WTC11 (cell line): Measurements from ENCODE around the gene OSTM1. TPM values are rescaled to one million over a fixed set of nuclear protein-coding genes. Genes with fewer than 3 reads are reported as not detected.
"Not testable (repeated sequence)": the region's sequence is repeated elsewhere in the genome, so short reads cannot be mapped to it uniquely, and the experiment has no call there.

Experiments used
- ATAC-seq: fragments of 200-7000 bp; cut with Tn5 transposase; 2 replicates; pipeline ENCODE4 v1.10.0; 2021; ENCODE audit warnings: mild to moderate bottlenecking, moderate library complexity
- CTCF ChIA-PET: fragments of 300-600 bp; sonication (Branson Sonifier 250); formaldehyde crosslinking; loops from one replicate; lab custom pipeline; 2021; ENCODE audit warnings: antibody characterized with exemption; lab: Charles Lee
- POLR2A ChIA-PET: fragments of 350-600 bp; sonication (Branson Sonifier 250); formaldehyde crosslinking; loops from one replicate; lab custom pipeline; 2021; ENCODE audit warnings: antibody characterized with exemption; lab: Charles Lee
- DNase-seq: peaks from one replicate; pipeline ENCODE4 v3.0.0; 2021; ENCODE audit warnings: low spot score
- H3K27ac Mint-ChIP-seq: 2 replicates; pipeline ENCODE4 v1.8.0; 2021; ENCODE audit warnings: mixed read lengths
- H3K27me3 Mint-ChIP-seq: 2 replicates; pipeline ENCODE4 v1.8.0; 2021; ENCODE audit warnings: low read depth, mild to moderate bottlenecking, moderate library complexity, mixed read lengths
- H3K36me3 Mint-ChIP-seq: 2 replicates; pipeline ENCODE4 v1.8.0; 2021; ENCODE audit warnings: mixed read lengths
- H3K4me1 Mint-ChIP-seq: 2 replicates; pipeline ENCODE4 v1.8.0; 2022; ENCODE audit warnings: mixed read lengths
- H3K4me3 Mint-ChIP-seq: 2 replicates; pipeline ENCODE4 v1.8.0; 2021; ENCODE audit warnings: mild to moderate bottlenecking, moderate library complexity, mixed read lengths
- H3K9me3 Mint-ChIP-seq: 2 replicates; pipeline ENCODE4 v1.8.0; 2021; ENCODE audit warnings: mixed read lengths
- CBFB ChIP-seq: sonication (generic); formaldehyde crosslinking; IDR thresholded peaks from 2 replicates; pipeline ENCODE4 v1.8.1; 2022; ENCODE audit warnings: mild to moderate bottlenecking, low read depth, missing genetic modification reagents
- CREB1 ChIP-seq: sonication (generic); formaldehyde crosslinking; IDR thresholded peaks from 2 replicates; pipeline ENCODE4 v1.8.0; 2023; ENCODE audit warnings: mild to moderate bottlenecking, missing genetic modification reagents
- ELF4 ChIP-seq: sonication (generic); formaldehyde crosslinking; IDR thresholded peaks from 2 replicates; pipeline ENCODE4 v1.8.1; 2022; ENCODE audit warnings: low read depth, mild to moderate bottlenecking, moderate library complexity, missing genetic modification reagents
- EMX1 ChIP-seq: fragments of 250-450 bp; sonication (Bioruptor Pico); IDR thresholded peaks from 2 replicates; pipeline ENCODE4 v1.8.0; 2021; ENCODE audit warnings: mild to moderate bottlenecking
- FOXP1 ChIP-seq: sonication (generic); formaldehyde crosslinking; IDR thresholded peaks from 2 replicates; pipeline ENCODE4 v1.8.0; 2022; ENCODE audit warnings: missing genetic modification reagents, mild to moderate bottlenecking, moderate library complexity, borderline replicate concordance
- GRHL2 ChIP-seq: fragments of 250-450 bp; sonication (Bioruptor Pico); IDR thresholded peaks from 2 replicates; pipeline ENCODE4 v1.8.0; 2022; ENCODE audit warnings: mild to moderate bottlenecking, moderate library complexity; ENCODE audit not compliant: insufficient replicate concordance, severe bottlenecking
- JUN ChIP-seq: sonication (generic); formaldehyde crosslinking; IDR thresholded peaks from 2 replicates; pipeline ENCODE4 v1.8.0; 2023; ENCODE audit warnings: mild to moderate bottlenecking, missing genetic modification reagents
- NFATC4 ChIP-seq: fragments of 250-450 bp; sonication (Bioruptor Pico); IDR thresholded peaks from 2 replicates; pipeline ENCODE4 v1.9.0; 2021; ENCODE audit warnings: mild to moderate bottlenecking
- SP1 ChIP-seq: sonication (generic); formaldehyde crosslinking; conservative IDR thresholded peaks from 2 replicates; pipeline ENCODE4 v1.8.1; 2022; ENCODE audit warnings: missing genetic modification reagents
- TEAD4 ChIP-seq: sonication (generic); formaldehyde crosslinking; IDR thresholded peaks from 2 replicates; pipeline ENCODE4 v1.8.0; 2022; ENCODE audit warnings: mild to moderate bottlenecking, missing genetic modification reagents
- TP53 ChIP-seq: sonication (generic); formaldehyde crosslinking; IDR thresholded peaks from 2 replicates; pipeline ENCODE4 v1.8.1; 2023; ENCODE audit warnings: mild to moderate bottlenecking, missing genetic modification reagents
- total RNA-seq: library from RNA; stranded (reverse); gene quantifications from 3 replicates; pipeline ENCODE4 v1.2.3, GENCODE V29; 2021
- TF ChIP-seq, protein P1 (sequence below): fragments of 250-450 bp; sonication (Bioruptor Pico); IDR thresholded peaks from 2 replicates; pipeline ENCODE4 v1.9.0; 2021; ENCODE audit warnings: mild to moderate bottlenecking, borderline replicate concordance
- TF ChIP-seq, protein P2 (sequence below): fragments of 250-450 bp; sonication (Bioruptor Pico); IDR thresholded peaks from 2 replicates; pipeline ENCODE4 v1.9.0; 2021; ENCODE audit warnings: mild to moderate bottlenecking
- TF ChIP-seq, protein P3 (sequence below): sonication (generic); formaldehyde crosslinking; IDR thresholded peaks from 2 replicates; pipeline ENCODE4 v1.8.0; 2023; ENCODE audit warnings: missing genetic modification reagents
- TF ChIP-seq, protein P4 (sequence below): sonication (generic); formaldehyde crosslinking; IDR thresholded peaks from 2 replicates; pipeline ENCODE4 v1.8.1; 2022; ENCODE audit warnings: low read depth, mild to moderate bottlenecking, moderate library complexity, missing genetic modification reagents, borderline replicate concordance
- TF ChIP-seq, protein P5 (sequence below): sonication (generic); formaldehyde crosslinking; IDR thresholded peaks from 2 replicates; pipeline ENCODE4 v1.8.1; 2023; ENCODE audit warnings: mild to moderate bottlenecking, missing genetic modification reagents, moderate library complexity

Gene OSTM1
- total RNA-seq, 1 experiment from 2014 or later: 34.1 TPM

DNA sequence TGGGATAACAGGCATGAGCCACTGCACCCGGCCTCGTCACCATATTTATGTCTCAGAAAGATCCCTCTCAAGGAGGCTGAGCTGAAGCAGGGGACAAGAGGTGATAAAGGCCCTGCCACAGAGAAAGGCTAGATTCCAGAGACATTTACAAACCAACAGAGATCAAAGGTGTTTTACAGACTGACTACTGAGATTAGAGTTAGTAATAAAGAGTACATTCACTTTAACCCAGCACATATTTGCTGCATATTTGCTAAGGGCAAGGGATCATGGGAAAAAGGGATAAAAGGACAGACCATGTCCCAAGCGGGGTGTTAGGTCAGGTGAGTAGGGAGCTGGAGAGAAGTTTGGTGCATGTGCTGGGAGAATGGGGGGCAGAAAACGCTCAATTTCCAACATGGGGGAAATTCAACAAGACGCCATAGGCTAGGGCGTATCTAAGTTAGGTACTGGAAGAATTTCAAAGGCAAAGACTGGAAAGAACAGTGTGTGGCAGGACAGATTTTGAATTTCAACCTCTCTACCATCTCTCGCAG, 72.8 kb downstream of the OSTM1 start:
- Mint-ChIP-seq H3K27me3 (no peaks in the 10 kb centered on the region; the same call in none of the 2 replicates), H3K4me1 (peaks cover 29% of the 10 kb centered on the region), H3K36me3 (no peaks in the 10 kb centered on the region), H3K27ac (no peak overlapping the region), H3K4me3 (no peak overlapping the region), H3K9me3 (peaks cover 10% of the 10 kb centered on the region)
- ATAC-seq (no peak), DNase-seq (no peak)
- POLR2A ChIA-PET: no interaction called here
- CTCF ChIA-PET: interaction anchor here (0.9 kb wide), 1 partner anchor 48 kb away, joined by 3 read pairs; no protein-coding TSS in a partner anchor
- TF ChIP-seq EMX1 (CRISPR knock-in tag) (no peak), ELF4 (CRISPR knock-in tag) (no peak), NFATC4 (CRISPR knock-in tag) (no peak), TEAD4 (CRISPR knock-in tag) (no peak), CREB1 (CRISPR knock-in tag) (no peak), JUN (CRISPR knock-in tag) (no peak), SP1 (CRISPR knock-in tag) (no peak), CBFB (CRISPR knock-in tag) (no peak), GRHL2 (CRISPR knock-in tag) (no peak), FOXP1 (no peak), TP53 (CRISPR knock-in tag) (no peak)
- TF ChIP-seq, protein P1, sequence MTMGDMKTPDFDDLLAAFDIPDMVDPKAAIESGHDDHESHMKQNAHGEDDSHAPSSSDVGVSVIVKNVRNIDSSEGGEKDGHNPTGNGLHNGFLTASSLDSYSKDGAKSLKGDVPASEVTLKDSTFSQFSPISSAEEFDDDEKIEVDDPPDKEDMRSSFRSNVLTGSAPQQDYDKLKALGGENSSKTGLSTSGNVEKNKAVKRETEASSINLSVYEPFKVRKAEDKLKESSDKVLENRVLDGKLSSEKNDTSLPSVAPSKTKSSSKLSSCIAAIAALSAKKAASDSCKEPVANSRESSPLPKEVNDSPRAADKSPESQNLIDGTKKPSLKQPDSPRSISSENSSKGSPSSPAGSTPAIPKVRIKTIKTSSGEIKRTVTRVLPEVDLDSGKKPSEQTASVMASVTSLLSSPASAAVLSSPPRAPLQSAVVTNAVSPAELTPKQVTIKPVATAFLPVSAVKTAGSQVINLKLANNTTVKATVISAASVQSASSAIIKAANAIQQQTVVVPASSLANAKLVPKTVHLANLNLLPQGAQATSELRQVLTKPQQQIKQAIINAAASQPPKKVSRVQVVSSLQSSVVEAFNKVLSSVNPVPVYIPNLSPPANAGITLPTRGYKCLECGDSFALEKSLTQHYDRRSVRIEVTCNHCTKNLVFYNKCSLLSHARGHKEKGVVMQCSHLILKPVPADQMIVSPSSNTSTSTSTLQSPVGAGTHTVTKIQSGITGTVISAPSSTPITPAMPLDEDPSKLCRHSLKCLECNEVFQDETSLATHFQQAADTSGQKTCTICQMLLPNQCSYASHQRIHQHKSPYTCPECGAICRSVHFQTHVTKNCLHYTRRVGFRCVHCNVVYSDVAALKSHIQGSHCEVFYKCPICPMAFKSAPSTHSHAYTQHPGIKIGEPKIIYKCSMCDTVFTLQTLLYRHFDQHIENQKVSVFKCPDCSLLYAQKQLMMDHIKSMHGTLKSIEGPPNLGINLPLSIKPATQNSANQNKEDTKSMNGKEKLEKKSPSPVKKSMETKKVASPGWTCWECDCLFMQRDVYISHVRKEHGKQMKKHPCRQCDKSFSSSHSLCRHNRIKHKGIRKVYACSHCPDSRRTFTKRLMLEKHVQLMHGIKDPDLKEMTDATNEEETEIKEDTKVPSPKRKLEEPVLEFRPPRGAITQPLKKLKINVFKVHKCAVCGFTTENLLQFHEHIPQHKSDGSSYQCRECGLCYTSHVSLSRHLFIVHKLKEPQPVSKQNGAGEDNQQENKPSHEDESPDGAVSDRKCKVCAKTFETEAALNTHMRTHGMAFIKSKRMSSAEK (CRISPR knock-in tag): no peak
- TF ChIP-seq, protein P2, sequence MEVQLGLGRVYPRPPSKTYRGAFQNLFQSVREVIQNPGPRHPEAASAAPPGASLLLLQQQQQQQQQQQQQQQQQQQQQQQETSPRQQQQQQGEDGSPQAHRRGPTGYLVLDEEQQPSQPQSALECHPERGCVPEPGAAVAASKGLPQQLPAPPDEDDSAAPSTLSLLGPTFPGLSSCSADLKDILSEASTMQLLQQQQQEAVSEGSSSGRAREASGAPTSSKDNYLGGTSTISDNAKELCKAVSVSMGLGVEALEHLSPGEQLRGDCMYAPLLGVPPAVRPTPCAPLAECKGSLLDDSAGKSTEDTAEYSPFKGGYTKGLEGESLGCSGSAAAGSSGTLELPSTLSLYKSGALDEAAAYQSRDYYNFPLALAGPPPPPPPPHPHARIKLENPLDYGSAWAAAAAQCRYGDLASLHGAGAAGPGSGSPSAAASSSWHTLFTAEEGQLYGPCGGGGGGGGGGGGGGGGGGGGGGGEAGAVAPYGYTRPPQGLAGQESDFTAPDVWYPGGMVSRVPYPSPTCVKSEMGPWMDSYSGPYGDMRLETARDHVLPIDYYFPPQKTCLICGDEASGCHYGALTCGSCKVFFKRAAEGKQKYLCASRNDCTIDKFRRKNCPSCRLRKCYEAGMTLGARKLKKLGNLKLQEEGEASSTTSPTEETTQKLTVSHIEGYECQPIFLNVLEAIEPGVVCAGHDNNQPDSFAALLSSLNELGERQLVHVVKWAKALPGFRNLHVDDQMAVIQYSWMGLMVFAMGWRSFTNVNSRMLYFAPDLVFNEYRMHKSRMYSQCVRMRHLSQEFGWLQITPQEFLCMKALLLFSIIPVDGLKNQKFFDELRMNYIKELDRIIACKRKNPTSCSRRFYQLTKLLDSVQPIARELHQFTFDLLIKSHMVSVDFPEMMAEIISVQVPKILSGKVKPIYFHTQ (CRISPR knock-in tag): no peak
- TF ChIP-seq, protein P3, sequence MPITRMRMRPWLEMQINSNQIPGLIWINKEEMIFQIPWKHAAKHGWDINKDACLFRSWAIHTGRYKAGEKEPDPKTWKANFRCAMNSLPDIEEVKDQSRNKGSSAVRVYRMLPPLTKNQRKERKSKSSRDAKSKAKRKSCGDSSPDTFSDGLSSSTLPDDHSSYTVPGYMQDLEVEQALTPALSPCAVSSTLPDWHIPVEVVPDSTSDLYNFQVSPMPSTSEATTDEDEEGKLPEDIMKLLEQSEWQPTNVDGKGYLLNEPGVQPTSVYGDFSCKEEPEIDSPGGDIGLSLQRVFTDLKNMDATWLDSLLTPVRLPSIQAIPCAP (CRISPR knock-in tag): no peak
- TF ChIP-seq, protein P4, sequence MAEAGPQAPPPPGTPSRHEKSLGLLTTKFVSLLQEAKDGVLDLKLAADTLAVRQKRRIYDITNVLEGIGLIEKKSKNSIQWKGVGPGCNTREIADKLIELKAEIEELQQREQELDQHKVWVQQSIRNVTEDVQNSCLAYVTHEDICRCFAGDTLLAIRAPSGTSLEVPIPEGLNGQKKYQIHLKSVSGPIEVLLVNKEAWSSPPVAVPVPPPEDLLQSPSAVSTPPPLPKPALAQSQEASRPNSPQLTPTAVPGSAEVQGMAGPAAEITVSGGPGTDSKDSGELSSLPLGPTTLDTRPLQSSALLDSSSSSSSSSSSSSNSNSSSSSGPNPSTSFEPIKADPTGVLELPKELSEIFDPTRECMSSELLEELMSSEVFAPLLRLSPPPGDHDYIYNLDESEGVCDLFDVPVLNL: no peak
- TF ChIP-seq, protein P5, sequence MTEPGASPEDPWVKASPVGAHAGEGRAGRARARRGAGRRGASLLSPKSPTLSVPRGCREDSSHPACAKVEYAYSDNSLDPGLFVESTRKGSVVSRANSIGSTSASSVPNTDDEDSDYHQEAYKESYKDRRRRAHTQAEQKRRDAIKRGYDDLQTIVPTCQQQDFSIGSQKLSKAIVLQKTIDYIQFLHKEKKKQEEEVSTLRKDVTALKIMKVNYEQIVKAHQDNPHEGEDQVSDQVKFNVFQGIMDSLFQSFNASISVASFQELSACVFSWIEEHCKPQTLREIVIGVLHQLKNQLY (CRISPR knock-in tag): no peak

DNA sequence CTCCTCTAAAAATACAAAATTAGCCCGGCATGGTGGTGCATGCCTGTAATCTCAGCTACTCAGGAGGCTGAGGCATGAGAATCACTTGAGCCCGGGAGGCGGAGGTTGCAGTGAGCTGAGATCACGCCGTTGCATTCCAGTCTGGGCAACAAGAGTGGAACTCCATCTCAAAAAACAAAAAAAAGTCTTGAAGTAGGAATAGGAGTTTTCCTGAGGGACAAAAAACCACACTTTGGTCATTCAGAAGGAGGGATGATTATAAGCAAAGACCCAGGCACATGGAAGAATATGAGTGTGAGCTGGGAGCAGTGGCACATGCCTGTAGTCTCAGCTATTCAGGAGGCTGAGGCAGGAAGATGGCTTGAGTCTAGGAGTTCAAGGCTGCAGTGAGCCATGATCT, 74.3 kb downstream of the OSTM1 start:
- peaks cover 29% of the 10 kb centered on the region for H3K4me1 Mint-ChIP-seq
- DNase-seq, H3K9me3 Mint-ChIP-seq, CTCF ChIA-PET, ATAC-seq, POLR2A ChIA-PET, H3K4me3 Mint-ChIP-seq, H3K36me3 Mint-ChIP-seq, H3K27me3 Mint-ChIP-seq, H3K27ac Mint-ChIP-seq: not testable (repeated sequence)
